ENCODE measurements around the gene GPI.

DNA sequence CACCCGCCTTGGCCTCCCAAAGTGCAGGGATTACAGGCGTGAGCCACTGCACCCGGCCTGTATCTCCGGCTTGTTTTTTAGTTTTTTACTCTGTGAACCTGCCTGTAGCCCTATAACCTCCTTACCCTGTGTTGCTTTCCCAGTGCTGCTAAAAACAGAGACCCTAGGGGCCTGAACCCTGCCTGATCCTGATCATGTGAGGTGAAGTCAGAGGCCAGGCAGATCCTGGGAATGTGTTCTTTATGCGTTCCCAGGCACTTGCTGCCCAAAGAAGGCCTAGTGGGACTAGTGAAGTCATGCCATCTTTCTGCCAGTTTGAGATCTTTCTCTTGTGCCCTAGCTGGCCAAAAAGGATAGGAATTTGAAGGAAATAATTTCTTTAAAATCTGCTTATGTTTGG is 67.8 kb downstream of the GPI start:
- TF ChIP-seq POLR2AphosphoS5 (IDR thresholded peaks at IDR 0.05) (no peak), CTCF (IDR thresholded peaks at IDR 0.05 in 8 of 11, conservative IDR thresholded peaks at IDR 0.05 in 3 of 11) (no peak), POLR2A (IDR thresholded peaks at IDR 0.05) (no peak)
